K562 (cell line): ENCODE results near the gene PIK3CG. TPM values are rescaled to one million over a fixed set of nuclear protein-coding genes. Genes with fewer than 3 reads are reported as not detected.
A peak's percentile ranks its signal among the peaks of the same experiment; 100 is the strongest.

ENCODE experiments used
- ATAC-seq: fragments of 200-7000 bp; cut with Tn5 transposase; 3 replicates; pipeline ENCODE4 v1.9.1; 2020; ENCODE audit warnings: moderate library complexity
- BruUV-seq: library from RNA; stranded (reverse); fragments of 400-500 nt; replicated peaks from 2 replicates; lab custom pipeline; 2021; lab: Mats Ljungman, UMichigan
- CTCF ChIA-PET: fragments of 300-600 bp; formaldehyde crosslinking; extraction: SDS; loops from one replicate; lab custom pipeline; 2021; ENCODE audit warnings: low intra/inter-chr PET ratio; lab: Yijun Ruan, JAX
- POLR2A ChIA-PET: fragments of 300-600, 350-650 bp; sonication (Branson Sonifier 250); formaldehyde crosslinking; extraction: SDS; loops from one replicate; lab custom pipeline; 2021; ENCODE audit warnings: antibody characterized with exemption, inconsistent platforms; lab: Yijun Ruan, JAX
- DNase-seq, 4 experiments: peaks; one replicate each; pipeline versions ENCODE4 v3.0.0 to v3.0.0-alpha.2; 2011 to 2018; ENCODE audit warnings: low spot score in 3 of 4, mixed read lengths in 3 of 4; ENCODE audit errors: extremely low read depth in 1 of 4
- FAIRE-seq: peaks from 2 replicates; lab custom pipeline; 2011; peaks lifted over from hg19 to GRCh38; lab: Jason Lieb, UNC
- H2AFZ ChIP-seq: 2 replicates; pipeline ENCODE4 v1.6.0; 2011; ENCODE audit warnings: low read depth, low read length, control low read depth, inconsistent platforms
- H3K27ac ChIP-seq: fragments of 200-600 bp; 3 replicates; pipeline ENCODE4 v1.8.0; 2011; ENCODE audit warnings: low read depth, mild to moderate bottlenecking, control low read depth, inconsistent platforms, low read length, moderate library complexity, mixed read lengths; ENCODE audit errors: extremely low read depth
- H3K27me3 ChIP-seq, 2 experiments: fragments of 300-600 bp in 1 of 2; 2 replicates in 1 of 2; 3 replicates in 1 of 2; pipeline versions ENCODE4 v1.6.0 to v1.8.0; 2011; ENCODE audit warnings: inconsistent platforms in 2 of 2, low read length in 2 of 2, mild to moderate bottlenecking in 1 of 2, mixed read lengths in 1 of 2, moderate library complexity in 1 of 2; ENCODE audit not compliant: control insufficient read depth in 2 of 2, insufficient read depth in 2 of 2
- H3K36me3 ChIP-seq: fragments of 300-600 bp; 3 replicates; pipeline ENCODE4 v1.8.0; 2011; ENCODE audit warnings: mild to moderate bottlenecking, low read length, inconsistent platforms; ENCODE audit not compliant: control insufficient read depth, insufficient read depth
- H3K4me1 ChIP-seq, 2 experiments: fragments of 200-600 bp in 1 of 2; replicated peaks in 1 of 2; 2 replicates in 1 of 2; 3 replicates in 1 of 2; pipeline versions ENCODE4 v1.5.1 to v1.8.0; 2011; ENCODE audit warnings: inconsistent platforms in 2 of 2, low read length in 2 of 2, mild to moderate bottlenecking in 1 of 2, mixed read lengths in 1 of 2, moderate library complexity in 1 of 2; ENCODE audit not compliant: control insufficient read depth in 2 of 2, insufficient read depth in 2 of 2
- H3K4me2 ChIP-seq: 2 replicates; pipeline ENCODE4 v1.6.1; 2011; ENCODE audit warnings: low read length, control low read depth, inconsistent platforms, mixed read lengths; ENCODE audit not compliant: insufficient read depth
- H3K4me3 ChIP-seq: fragments of 200-600 bp; sonication (generic), shearing (Covaris generic); 2 replicates; pipeline ENCODE4 v1.5.1; 2016; ENCODE audit warnings: control low read depth, inconsistent platforms
- H3K79me2 ChIP-seq: fragments of 200-600 bp; 3 replicates; pipeline ENCODE4 v1.8.0; 2011; ENCODE audit warnings: low read length, inconsistent platforms; ENCODE audit not compliant: control insufficient read depth, insufficient read depth
- H3K9ac ChIP-seq, 2 experiments: 2 replicates each; pipeline versions ENCODE4 v1.6.0 to v1.6.1; 2011; ENCODE audit warnings: low read depth in 2 of 2, low read length in 2 of 2, control low read depth in 1 of 2, inconsistent platforms in 1 of 2, mild to moderate bottlenecking in 1 of 2, mixed read lengths in 1 of 2; ENCODE audit not compliant: insufficient read depth in 1 of 2
- H3K9me1 ChIP-seq: one replicate; pipeline ENCODE4 v1.6.0; 2011; ENCODE audit warnings: inconsistent platforms, mild to moderate bottlenecking, low read length, moderate library complexity; ENCODE audit not compliant: control insufficient read depth, insufficient read depth
- H3K9me3 ChIP-seq: replicated peaks from 2 replicates; pipeline ENCODE4 v1.5.1; 2011; ENCODE audit warnings: low read depth, low read length, inconsistent platforms; ENCODE audit not compliant: control insufficient read depth, insufficient read depth
- H4K20me1 ChIP-seq: replicated peaks from 2 replicates; pipeline ENCODE4 v1.6.1; 2011; ENCODE audit warnings: low read length, inconsistent platforms, mixed read lengths; ENCODE audit not compliant: control insufficient read depth, insufficient read depth
- BACH1 ChIP-seq: fragments of 200-800 bp; sonication (Bioruptor generic); IDR thresholded peaks from 2 replicates; pipeline ENCODE4 v1.6.1; 2016; ENCODE audit warnings: missing genetic modification characterization, missing compliant biosample characterization
- KDM5B ChIP-seq: fragments of 200-600 bp; sonication (generic); IDR thresholded peaks from 2 replicates; pipeline ENCODE4 v1.6.1; 2012; ENCODE audit warnings: low read depth, mild to moderate bottlenecking, moderate library complexity, low read length, control low read depth, inconsistent platforms; ENCODE audit not compliant: insufficient replicate concordance
- MCM5 ChIP-seq: fragments of 450-650 bp; IDR thresholded peaks from 2 replicates; pipeline ENCODE4 v1.6.1; 2016; ENCODE audit warnings: low read depth
- MCM7 ChIP-seq, 2 experiments: fragments of 450-650 bp; IDR thresholded peaks; 2 replicates each; pipeline ENCODE4 v1.6.1; 2016 to 2018
- MYNN ChIP-seq, 2 experiments: sonication (generic); formaldehyde crosslinking in 1 of 2; IDR thresholded peaks; 2 replicates each; pipeline versions ENCODE4 v1.5.0 to v1.6.1; 2016 to 2020; ENCODE audit warnings: antibody characterized with exemption in 1 of 2, missing genetic modification reagents in 1 of 2
- NONO ChIP-seq, 2 experiments: fragments of 200-400 bp in 1 of 2; fragments of 450-650 bp in 1 of 2; formaldehyde crosslinking in 1 of 2; IDR thresholded peaks; 2 replicates each; pipeline ENCODE4 v1.6.1; 2017; ENCODE audit warnings: low read depth in 2 of 2, mild to moderate bottlenecking in 2 of 2, moderate library complexity in 2 of 2, low read length in 1 of 2
- NR2F6 ChIP-seq: fragments of 450-650 bp; formaldehyde crosslinking; IDR thresholded peaks from 2 replicates; pipeline ENCODE4 v1.4.0; 2020; ENCODE audit warnings: mild to moderate bottlenecking
- NUFIP1 ChIP-seq: fragments of 450-650 bp; IDR thresholded peaks from 2 replicates; pipeline ENCODE4 v1.6.1; 2018; ENCODE audit not compliant: partially characterized antibody
- ZNF23 ChIP-seq: fragments of 250-450 bp; sonication (Bioruptor Pico); IDR thresholded peaks from 2 replicates; pipeline ENCODE4 v1.4.0; 2020; ENCODE audit warnings: mild to moderate bottlenecking
- ZNF263 ChIP-seq: sonication (generic); formaldehyde crosslinking; IDR thresholded peaks from 2 replicates; pipeline ENCODE4 v1.8.0; 2022; ENCODE audit warnings: mild to moderate bottlenecking, missing genetic modification reagents, borderline replicate concordance
- whole genome bisulfite sequencing: fragments of 100-300 bp; shearing (Covaris generic); methylation state at CpG from one replicate; pipeline ENCODE4 v1.1.6; 2016; ENCODE audit warnings: low coverage, mixed read lengths; ENCODE audit not compliant: insufficient coverage; ENCODE audit errors: missing lambda C conversion rate; 5-methylcytosine and 5-hydroxymethylcytosine counted together
- in situ Hi-C: fragments of 300-500 bp; cut with MboI; formaldehyde crosslinking; loops from 4 replicates; pipeline ENCODE4 v1.15.0; 2018; ENCODE audit warnings: inconsistent platforms, mixed read lengths
- intact Hi-C: fragments of 100-400 bp; cut with micrococcal nuclease; formaldehyde crosslinking; loops from 2 replicates; pipeline ENCODE4 v1.14.2; 2022
- polyA plus RNA-seq, 8 experiments: library from polyadenylated mRNA; depleted of rRNA in 4 of 8; stranded (reverse) in 5 of 8; unstranded in 3 of 8; fragments of >200 nt; fragmentation: Nextera tagmentation in 2 of 8; fragmentation: Illumina TruSeq in 1 of 8; extraction: Ambion mirVana in 2 of 8; extraction: Trizol in 1 of 8; gene quantifications; 2 replicates each; pipeline versions ENCODE4 v1.2.1 to v1.2.3, GENCODE V29; 2011 to 2014; ENCODE audit warnings: inconsistent platforms in 1 of 8, missing spikeins in 1 of 8
- total RNA-seq, 7 experiments: library from RNA; depleted of rRNA in 6 of 7; stranded (reverse); fragments of >200 nt in 6 of 7; fragmentation: Illumina TruSeq in 2 of 7; extraction: Trizol in 2 of 7; gene quantifications; 2 replicates each; pipeline versions ENCODE4 v1.2.1 to v1.2.3, GENCODE V29; 2011 to 2021; ENCODE audit warnings: low replicate concordance in 1 of 7
- TF ChIP-seq, protein P1 (sequence below): fragments of 250-450 bp; sonication (Bioruptor Pico); IDR thresholded peaks from 2 replicates; pipeline ENCODE4 v1.4.0; 2020; ENCODE audit warnings: mild to moderate bottlenecking
- TF ChIP-seq, protein P2 (sequence below): sonication (generic); formaldehyde crosslinking; IDR thresholded peaks from 2 replicates; pipeline ENCODE4 v1.8.1; 2023; ENCODE audit warnings: mild to moderate bottlenecking, missing genetic modification reagents
- TF ChIP-seq, protein P3 (sequence below): sonication (generic); formaldehyde crosslinking; IDR thresholded peaks from 2 replicates; pipeline ENCODE4 v1.8.0; 2022; ENCODE audit warnings: mild to moderate bottlenecking, missing genetic modification reagents

The PIK3CG gene
- total and polyA plus RNA-seq, 9 of the 15 experiments (the other 6 are each of a cell fraction or from before 2014, with no cell fraction given), result 5.3 to 42.5 (median 29.0) TPM

DNA sequence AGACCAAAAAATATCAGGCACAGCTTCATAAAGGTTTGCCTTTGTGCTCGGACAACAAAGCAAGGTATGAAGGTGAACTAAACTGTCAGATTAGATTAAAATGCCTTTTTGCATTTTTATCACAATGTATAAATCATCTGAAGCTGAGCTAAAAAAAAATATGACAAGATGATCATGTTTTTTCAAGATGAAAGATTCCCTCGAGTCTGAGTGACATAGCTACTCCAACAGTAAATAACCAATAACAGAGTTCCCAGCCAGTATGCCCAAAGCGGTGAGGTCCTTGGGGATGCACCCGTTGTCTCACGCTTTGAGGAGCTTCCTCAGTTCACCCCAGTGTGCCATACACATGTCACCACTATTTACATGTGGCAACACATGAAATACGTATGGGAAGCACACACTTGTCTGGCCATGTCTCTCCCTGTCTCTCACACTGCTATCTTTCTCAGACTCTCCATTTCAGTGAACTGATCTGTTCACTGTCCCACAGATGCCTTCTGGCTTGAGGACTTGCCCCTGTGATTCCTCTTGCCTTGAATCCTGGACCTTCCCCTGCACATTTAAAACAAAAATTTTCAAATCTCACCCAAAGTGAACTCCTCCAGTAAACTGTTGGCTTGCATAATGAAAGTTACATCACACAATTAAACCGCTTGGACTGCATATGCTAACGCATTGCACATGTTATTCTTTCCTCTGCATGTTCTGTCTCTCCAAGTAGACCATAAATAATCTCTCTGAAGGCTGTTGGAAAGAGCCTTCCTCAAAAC lies 2.6 kb upstream of the PIK3CG start (continued):
- TF ChIP-seq MCM5, result no peak
- no peak for TF ChIP-seq ZNF23 (CRISPR knock-in tag)
- TF ChIP-seq NONO (IDR thresholded peaks at IDR 0.05; ENCODE audit: low read depth in 2 of 2, low read length in 1 of 2), result no peak
- no peak for TF ChIP-seq ZNF263

DNA sequence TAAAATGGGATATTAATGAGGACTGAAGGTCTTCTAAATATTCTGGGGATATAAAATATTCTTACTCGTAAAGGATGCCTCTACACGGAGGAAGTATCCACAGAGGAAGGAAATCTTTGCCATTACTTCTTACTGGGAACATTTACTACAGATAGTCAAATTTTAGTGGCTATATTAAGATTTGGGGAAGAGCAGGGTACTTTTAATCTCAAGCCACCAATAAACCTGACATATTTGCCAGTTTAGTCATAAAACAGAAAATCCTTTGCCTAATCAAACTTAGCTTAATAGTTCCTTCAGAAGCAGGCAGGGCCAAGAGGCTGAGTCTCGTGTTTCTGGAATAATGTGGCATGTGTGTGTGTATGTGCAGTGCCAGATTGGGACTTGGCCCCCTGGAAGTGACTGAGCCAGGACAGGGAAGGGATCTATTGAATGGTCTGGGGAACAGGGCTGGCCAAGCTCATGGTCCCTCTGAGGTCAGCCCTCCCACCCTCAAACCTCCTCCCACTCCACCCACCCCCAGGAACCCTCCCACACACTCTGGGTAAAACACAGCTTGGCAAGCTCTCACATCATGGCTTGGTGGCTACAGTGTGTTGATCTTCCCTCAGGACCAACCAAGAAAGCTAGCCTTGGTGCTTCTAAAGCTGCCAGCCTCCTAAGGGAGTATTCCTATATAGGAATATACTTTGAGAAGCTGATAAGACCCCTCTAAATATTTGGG lies 1.6 kb upstream of the PIK3CG start:
- FAIRE-seq, result peak; percentile 6
- Histone ChIP-seq H3K4me3 (no peak overlapping the region), H3K79me2 (peaks cover 30% of the 10 kb centered on the region), H3K4me1 (peaks cover 31 to 62% of the 10 kb centered on the region in 2 experiments), H3K27ac (peak overlapping the region; percentile 7; the same call in 1 of the 3 replicates), H3K36me3 (peaks cover 11% of the 10 kb centered on the region; the same call in 1 of the 3 replicates), H2AFZ (peak overlapping the region; percentile 96), H3K9me3 (peaks cover 6% of the 10 kb centered on the region; the same call in 1 of the 2 replicates), H3K9me1 (no peaks in the 10 kb centered on the region), H3K4me2 (no peak overlapping the region), H4K20me1 (no peaks in the 10 kb centered on the region), H3K27me3 (no peaks in the 10 kb centered on the region), H3K9ac (no peak overlapping the region; a peak in 1 of 4 replicates)
- 46% methylated on average over 3 of the region's 3 CpGs for WGBS
- peak; percentile 46 for ATAC-seq
- in situ Hi-C loops, result no loop called here
- DNase-seq, result peak; percentile 75 to 83 (median 76)
- no TSS peak for BruUV-seq
- intact Hi-C loops, result loop anchor here (10.0 kb wide), 1 partner anchor 181 kb away; the partner anchor contains the start of gene PRKAR2B
- ChIA-PET CTCF (no interaction called here), POLR2A (interaction anchor here (0.9 to 1.6 kb wide), 3 partner anchors 15 to 52 kb away, joined by 3 to 4 read pairs (median 4); no protein-coding TSS in a partner anchor)
- TF ChIP-seq KDM5B (no peak), BACH1 (tag) (no peak), NR2F6 (CRISPR knock-in tag) (no peak), MCM7 (IDR thresholded peaks at IDR 0.05) (no peak), NUFIP1 (no peak), MYNN (IDR thresholded peaks at IDR 0.05) (peak; percentile 58; the same call in 1 of the 2 replicates), MYNN (CRISPR knock-in tag; IDR thresholded peaks at IDR 0.05) (no peak)
- TF ChIP-seq, protein P1, sequence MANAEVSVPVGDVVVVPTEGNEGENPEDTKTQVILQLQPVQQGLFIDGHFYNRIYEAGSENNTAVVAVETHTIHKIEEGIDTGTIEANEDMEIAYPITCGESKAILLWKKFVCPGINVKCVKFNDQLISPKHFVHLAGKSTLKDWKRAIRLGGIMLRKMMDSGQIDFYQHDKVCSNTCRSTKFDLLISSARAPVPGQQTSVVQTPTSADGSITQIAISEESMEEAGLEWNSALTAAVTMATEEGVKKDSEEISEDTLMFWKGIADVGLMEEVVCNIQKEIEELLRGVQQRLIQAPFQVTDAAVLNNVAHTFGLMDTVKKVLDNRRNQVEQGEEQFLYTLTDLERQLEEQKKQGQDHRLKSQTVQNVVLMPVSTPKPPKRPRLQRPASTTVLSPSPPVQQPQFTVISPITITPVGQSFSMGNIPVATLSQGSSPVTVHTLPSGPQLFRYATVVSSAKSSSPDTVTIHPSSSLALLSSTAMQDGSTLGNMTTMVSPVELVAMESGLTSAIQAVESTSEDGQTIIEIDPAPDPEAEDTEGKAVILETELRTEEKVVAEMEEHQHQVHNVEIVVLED, result no peak
- TF ChIP-seq, protein P2, sequence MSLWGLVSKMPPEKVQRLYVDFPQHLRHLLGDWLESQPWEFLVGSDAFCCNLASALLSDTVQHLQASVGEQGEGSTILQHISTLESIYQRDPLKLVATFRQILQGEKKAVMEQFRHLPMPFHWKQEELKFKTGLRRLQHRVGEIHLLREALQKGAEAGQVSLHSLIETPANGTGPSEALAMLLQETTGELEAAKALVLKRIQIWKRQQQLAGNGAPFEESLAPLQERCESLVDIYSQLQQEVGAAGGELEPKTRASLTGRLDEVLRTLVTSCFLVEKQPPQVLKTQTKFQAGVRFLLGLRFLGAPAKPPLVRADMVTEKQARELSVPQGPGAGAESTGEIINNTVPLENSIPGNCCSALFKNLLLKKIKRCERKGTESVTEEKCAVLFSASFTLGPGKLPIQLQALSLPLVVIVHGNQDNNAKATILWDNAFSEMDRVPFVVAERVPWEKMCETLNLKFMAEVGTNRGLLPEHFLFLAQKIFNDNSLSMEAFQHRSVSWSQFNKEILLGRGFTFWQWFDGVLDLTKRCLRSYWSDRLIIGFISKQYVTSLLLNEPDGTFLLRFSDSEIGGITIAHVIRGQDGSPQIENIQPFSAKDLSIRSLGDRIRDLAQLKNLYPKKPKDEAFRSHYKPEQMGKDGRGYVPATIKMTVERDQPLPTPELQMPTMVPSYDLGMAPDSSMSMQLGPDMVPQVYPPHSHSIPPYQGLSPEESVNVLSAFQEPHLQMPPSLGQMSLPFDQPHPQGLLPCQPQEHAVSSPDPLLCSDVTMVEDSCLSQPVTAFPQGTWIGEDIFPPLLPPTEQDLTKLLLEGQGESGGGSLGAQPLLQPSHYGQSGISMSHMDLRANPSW (CRISPR knock-in tag), result no peak
- TF ChIP-seq, protein P3, sequence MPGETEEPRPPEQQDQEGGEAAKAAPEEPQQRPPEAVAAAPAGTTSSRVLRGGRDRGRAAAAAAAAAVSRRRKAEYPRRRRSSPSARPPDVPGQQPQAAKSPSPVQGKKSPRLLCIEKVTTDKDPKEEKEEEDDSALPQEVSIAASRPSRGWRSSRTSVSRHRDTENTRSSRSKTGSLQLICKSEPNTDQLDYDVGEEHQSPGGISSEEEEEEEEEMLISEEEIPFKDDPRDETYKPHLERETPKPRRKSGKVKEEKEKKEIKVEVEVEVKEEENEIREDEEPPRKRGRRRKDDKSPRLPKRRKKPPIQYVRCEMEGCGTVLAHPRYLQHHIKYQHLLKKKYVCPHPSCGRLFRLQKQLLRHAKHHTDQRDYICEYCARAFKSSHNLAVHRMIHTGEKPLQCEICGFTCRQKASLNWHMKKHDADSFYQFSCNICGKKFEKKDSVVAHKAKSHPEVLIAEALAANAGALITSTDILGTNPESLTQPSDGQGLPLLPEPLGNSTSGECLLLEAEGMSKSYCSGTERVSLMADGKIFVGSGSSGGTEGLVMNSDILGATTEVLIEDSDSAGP, result no peak
